ENCODE measurements around the gene DNTT. TPM values are rescaled to one million over a fixed set of nuclear protein-coding genes. Genes with fewer than 3 reads are reported as not detected.

Gene DNTT
- total RNA-seq, 1 donor from 2014 or later: not detected

DNA sequence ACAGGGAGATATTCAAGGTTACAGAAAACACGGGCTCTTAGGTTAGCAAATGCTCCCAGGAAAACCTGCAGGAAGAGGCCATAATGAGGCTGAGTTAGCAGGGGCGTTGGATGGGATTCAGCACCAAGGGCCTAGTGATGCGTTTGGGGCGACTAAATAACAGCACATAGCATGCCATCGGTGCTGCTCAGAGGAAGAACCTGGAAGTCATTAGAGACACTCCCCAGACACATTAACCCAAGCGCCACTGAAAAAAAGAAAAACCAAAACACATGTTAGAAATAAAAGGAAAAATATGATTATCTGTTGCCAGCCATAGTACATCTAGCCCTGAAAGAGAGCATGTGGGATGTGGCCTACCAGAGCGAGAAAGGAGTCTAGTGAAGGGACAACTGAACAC lies 83.4 kb downstream of the DNTT start:
- intact Hi-C loops (cut with micrococcal nuclease): no loop called here
- H3K4me1 Mint-ChIP-seq (ENCODE audit: low read depth): no peaks in the 10 kb centered on the region
- DNase-seq (ENCODE audit: low spot score): no peak
- H3K27ac Mint-ChIP-seq: no peak overlapping the region
- H3K4me3 Mint-ChIP-seq (ENCODE audit: low read depth): no peak overlapping the region
- H3K36me3 Mint-ChIP-seq (ENCODE audit: low read depth): no peaks in the 10 kb centered on the region
- peaks cover 10% of the 10 kb centered on the region for H3K27me3 Mint-ChIP-seq (ENCODE audit: low read depth)
- no peaks in the 10 kb centered on the region for H3K9me3 Mint-ChIP-seq

Other genes starting within 250 kb of the DNTT start
- 16.0 and 18.0 TPM in 2 replicates for gene ZNF518A, start 174.1 kb upstream of the DNTT start, total RNA-seq
- gene BLNK, start 32.9 kb upstream of the DNTT start, total RNA-seq: not detected in 2 replicates
- gene OPALIN, start 54.6 kb downstream of the DNTT start, total RNA-seq: not detected in 2 replicates
- 0.09 TPM in 1 of 2 replicates, not detected in the other for gene TLL2, start 209.5 kb downstream of the DNTT start, total RNA-seq